Neural progenitor cell (in vitro differentiated cells): Measurements from ENCODE around the gene RPE. TPM values are rescaled to one million over a fixed set of nuclear protein-coding genes. Genes with fewer than 3 reads are reported as not detected.

Experiments used
- DNase-seq: peaks from one replicate; pipeline ENCODE4 v3.0.0-alpha.2; 2016; ENCODE audit warnings: low spot score
- H2AFZ ChIP-seq: fragments of 200-600 bp; sonication (generic); replicated peaks from 2 replicates; pipeline ENCODE4 v1.6.1; 2016; ENCODE audit warnings: antibody characterized with exemption
- H3F3A ChIP-seq: fragments of 200-600 bp; sonication (generic); 2 replicates; pipeline ENCODE4 v1.6.1; 2016; ENCODE audit warnings: antibody characterized with exemption, low read depth
- H3K27ac ChIP-seq: fragments of 200-600 bp; sonication (generic); 2 replicates; pipeline ENCODE4 v1.5.1; 2016; ENCODE audit warnings: mild to moderate bottlenecking
- H3K27me3 ChIP-seq: fragments of 200-600 bp; sonication (generic); 2 replicates; pipeline ENCODE4 v1.6.1; 2016; ENCODE audit warnings: mild to moderate bottlenecking, moderate library complexity
- H3K36me3 ChIP-seq: fragments of 200-600 bp; sonication (generic); 2 replicates; pipeline ENCODE4 v1.5.1; 2016
- H3K4me1 ChIP-seq: fragments of 200-600 bp; sonication (generic); 2 replicates; pipeline ENCODE4 v1.6.1; 2016; ENCODE audit warnings: mixed run types
- H3K4me2 ChIP-seq: fragments of 200-600 bp; sonication (generic); 2 replicates; pipeline ENCODE4 v1.6.1; 2016
- H3K4me3 ChIP-seq: fragments of 200-600 bp; sonication (generic); 2 replicates; pipeline ENCODE4 v1.5.1; 2016
- H3K79me2 ChIP-seq: fragments of 200-600 bp; sonication (generic); 2 replicates; pipeline ENCODE4 v1.6.1; 2016; ENCODE audit warnings: low read depth
- H3K9ac ChIP-seq: fragments of 200-600 bp; sonication (generic); 2 replicates; pipeline ENCODE4 v1.6.1; 2016
- H3K9me3 ChIP-seq: fragments of 200-600 bp; sonication (generic); 2 replicates; pipeline ENCODE4 v1.5.1; 2016; ENCODE audit warnings: low read depth
- H4K20me1 ChIP-seq: fragments of 200-600 bp; sonication (generic); 2 replicates; pipeline ENCODE4 v1.6.1; 2016; ENCODE audit warnings: low read depth
- H3K27ac Mint-ChIP-seq: 3 replicates; pipeline ENCODE4 v1.8.0; 2021; ENCODE audit warnings: mixed read lengths
- H3K27me3 Mint-ChIP-seq: 2 replicates; pipeline ENCODE4 v1.8.0; 2022; ENCODE audit warnings: low read depth, mild to moderate bottlenecking, inconsistent platforms, moderate library complexity, mixed read lengths; ENCODE audit not compliant: insufficient read depth
- H3K36me3 Mint-ChIP-seq: 3 replicates; pipeline ENCODE4 v1.8.0; 2021; ENCODE audit warnings: mixed read lengths
- H3K4me1 Mint-ChIP-seq: 3 replicates; pipeline ENCODE4 v1.8.0; 2021; ENCODE audit warnings: mixed read lengths
- H3K4me3 Mint-ChIP-seq: 3 replicates; pipeline ENCODE4 v1.8.0; 2021; ENCODE audit warnings: mild to moderate bottlenecking, moderate library complexity, mixed read lengths
- H3K9me3 Mint-ChIP-seq: 3 replicates; pipeline ENCODE4 v1.8.0; 2020; ENCODE audit warnings: mixed read lengths
- CTCF ChIP-seq: fragments of 200-600 bp; sonication (generic); IDR thresholded peaks from 2 replicates; pipeline ENCODE4 v1.5.1; 2017; ENCODE audit warnings: antibody characterized with exemption, mild to moderate bottlenecking
- EZH2 ChIP-seq: fragments of 200-600 bp; sonication (generic); IDR thresholded peaks from 2 replicates; pipeline ENCODE4 v1.6.1; 2017; ENCODE audit warnings: antibody characterized with exemption, mild to moderate bottlenecking, moderate library complexity
- EZH2phosphoT487 ChIP-seq: fragments of 200-600 bp; sonication (generic); IDR thresholded peaks from 2 replicates; pipeline ENCODE4 v1.6.1; 2017; ENCODE audit warnings: antibody characterized with exemption
- total RNA-seq: library from RNA; depleted of rRNA; stranded (reverse); fragments of >200 nt; gene quantifications from 2 replicates; pipeline ENCODE4 v1.2.3, GENCODE V29; 2015; ENCODE audit warnings: low replicate concordance

RPE gene
- total RNA-seq, 1 donor from 2014 or later, result 92.3 TPM

- no peaks in the 10 kb centered on the region for H3K27me3 Mint-ChIP-seq
- Histone ChIP-seq H3K4me1 (no peaks in the 10 kb centered on the region), H3K79me2 (no peaks in the 10 kb centered on the region), H3K27ac (no peak overlapping the region), H3K36me3 (no peaks in the 10 kb centered on the region), H3K27me3 (no peaks in the 10 kb centered on the region), H3K4me2 (no peak overlapping the region), H3K9ac (no peak overlapping the region), H3K9me3 (no peaks in the 10 kb centered on the region), H2AFZ (no peak overlapping the region), H4K20me1 (no peaks in the 10 kb centered on the region), H3F3A (no peaks in the 10 kb centered on the region), H3K4me3 (no peak overlapping the region)
- H3K4me3 Mint-ChIP-seq, result no peak overlapping the region
- no peak for DNase-seq
- no peak for TF ChIP-seq CTCF
- no peak for TF ChIP-seq EZH2
- TF ChIP-seq EZH2phosphoT487, result no peak
- H3K27ac Mint-ChIP-seq, result no peak overlapping the region
- peaks cover 2% of the 10 kb centered on the region for H3K9me3 Mint-ChIP-seq
- no peaks in the 10 kb centered on the region for H3K4me1 Mint-ChIP-seq
- H3K36me3 Mint-ChIP-seq, result peaks cover 8% of the 10 kb centered on the region
Measured at GRCh38 chr2:210038078-210038477, 35.6 kb downstream of the RPE start.

DNA sequence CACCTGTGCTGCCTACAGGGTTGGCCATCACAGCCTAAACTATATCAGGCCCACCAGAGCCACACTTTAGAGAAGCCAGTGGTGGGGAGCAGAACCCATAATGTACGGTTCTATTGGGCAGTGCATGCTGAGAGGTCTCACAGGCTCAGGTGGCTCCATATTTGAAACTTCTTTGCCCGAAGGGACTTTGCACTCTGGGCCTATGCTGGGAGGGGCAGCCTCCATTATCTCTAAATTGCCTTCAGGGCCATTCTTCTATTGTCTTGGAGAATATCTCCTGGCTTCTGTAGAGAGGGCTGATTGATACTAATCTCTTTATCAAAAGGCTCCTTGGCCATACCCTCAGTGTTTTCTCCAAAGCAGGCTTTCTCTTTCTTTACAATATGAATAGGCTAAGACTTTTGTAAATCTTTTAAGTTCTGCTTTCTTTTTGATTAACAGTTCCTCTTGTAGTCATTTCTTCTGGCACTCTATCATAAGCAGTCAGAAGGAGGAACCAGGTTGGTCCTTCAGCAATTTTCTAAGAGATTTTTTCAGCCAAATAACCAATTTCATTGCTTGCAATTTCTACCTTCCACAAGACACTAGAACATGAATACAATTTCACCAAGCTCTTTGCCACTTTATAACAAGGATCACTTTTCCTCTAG is 44.5 kb downstream of the RPE start:
- no peaks in the 10 kb centered on the region for H3K27me3 Mint-ChIP-seq
- Histone ChIP-seq H3F3A (no peaks in the 10 kb centered on the region), H3K4me1 (no peaks in the 10 kb centered on the region), H3K79me2 (no peaks in the 10 kb centered on the region), H3K27ac (no peak overlapping the region), H3K9ac (no peak overlapping the region), H3K9me3 (peaks cover 7% of the 10 kb centered on the region), H2AFZ (no peak overlapping the region), H3K4me3 (no peak overlapping the region), H3K27me3 (no peaks in the 10 kb centered on the region), H3K4me2 (no peak overlapping the region), H3K36me3 (no peaks in the 10 kb centered on the region), H4K20me1 (no peaks in the 10 kb centered on the region)
- no peak overlapping the region for H3K27ac Mint-ChIP-seq
- no peak for DNase-seq
- H3K4me1 Mint-ChIP-seq, result no peaks in the 10 kb centered on the region
- no peak overlapping the region for H3K4me3 Mint-ChIP-seq
- no peaks in the 10 kb centered on the region for H3K9me3 Mint-ChIP-seq
- peaks cover 11% of the 10 kb centered on the region for H3K36me3 Mint-ChIP-seq
- TF ChIP-seq EZH2phosphoT487, result no peak
- TF ChIP-seq CTCF, result no peak

DNA sequence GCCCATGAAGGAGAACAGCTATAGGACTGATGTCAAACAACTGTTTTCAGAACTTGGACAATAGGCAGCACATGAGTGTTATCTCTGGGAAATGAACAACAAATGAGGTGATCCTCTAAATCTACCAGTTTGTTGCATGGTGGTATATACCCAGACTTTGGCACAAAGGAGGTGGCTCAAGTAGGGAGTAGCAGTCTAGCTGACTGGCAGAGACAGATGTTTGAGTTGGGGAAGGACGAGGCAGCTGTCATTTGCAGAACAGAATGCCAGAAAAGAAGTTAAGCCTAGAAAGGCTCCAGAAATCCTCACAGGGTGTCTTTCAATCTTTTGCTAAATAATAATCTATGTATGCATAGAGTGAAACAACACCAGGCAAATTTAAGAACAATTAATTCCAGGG is 47.4 kb downstream of the RPE start:
- Histone ChIP-seq H3F3A (no peaks in the 10 kb centered on the region), H3K9ac (no peak overlapping the region), H3K27me3 (no peaks in the 10 kb centered on the region), H3K9me3 (peaks cover 7% of the 10 kb centered on the region), H3K4me2 (no peak overlapping the region), H3K27ac (no peak overlapping the region), H3K36me3 (no peaks in the 10 kb centered on the region), H2AFZ (no peak overlapping the region), H3K79me2 (no peaks in the 10 kb centered on the region), H3K4me1 (no peaks in the 10 kb centered on the region), H4K20me1 (no peaks in the 10 kb centered on the region), H3K4me3 (no peak overlapping the region)
- Mint-ChIP-seq H3K36me3 (peaks cover 21% of the 10 kb centered on the region), H3K9me3 (peaks cover 3% of the 10 kb centered on the region), H3K4me1 (no peaks in the 10 kb centered on the region), H3K27me3 (no peaks in the 10 kb centered on the region), H3K4me3 (no peak overlapping the region), H3K27ac (no peak overlapping the region)
- TF ChIP-seq CTCF (no peak), EZH2 (no peak), EZH2phosphoT487 (no peak)
- DNase-seq, result no peak
